ENCODE results near the gene CAPS. TPM values are rescaled to one million over a fixed set of nuclear protein-coding genes. Genes with fewer than 3 reads are reported as not detected.
"Not testable (repeated sequence)": the region's sequence is repeated elsewhere in the genome, so short reads cannot be mapped to it uniquely, and the experiment has no call there.

Gene CAPS
- total and polyA plus RNA-seq, 4 donors: 90.2 to 360 (median 223) TPM

DNA sequence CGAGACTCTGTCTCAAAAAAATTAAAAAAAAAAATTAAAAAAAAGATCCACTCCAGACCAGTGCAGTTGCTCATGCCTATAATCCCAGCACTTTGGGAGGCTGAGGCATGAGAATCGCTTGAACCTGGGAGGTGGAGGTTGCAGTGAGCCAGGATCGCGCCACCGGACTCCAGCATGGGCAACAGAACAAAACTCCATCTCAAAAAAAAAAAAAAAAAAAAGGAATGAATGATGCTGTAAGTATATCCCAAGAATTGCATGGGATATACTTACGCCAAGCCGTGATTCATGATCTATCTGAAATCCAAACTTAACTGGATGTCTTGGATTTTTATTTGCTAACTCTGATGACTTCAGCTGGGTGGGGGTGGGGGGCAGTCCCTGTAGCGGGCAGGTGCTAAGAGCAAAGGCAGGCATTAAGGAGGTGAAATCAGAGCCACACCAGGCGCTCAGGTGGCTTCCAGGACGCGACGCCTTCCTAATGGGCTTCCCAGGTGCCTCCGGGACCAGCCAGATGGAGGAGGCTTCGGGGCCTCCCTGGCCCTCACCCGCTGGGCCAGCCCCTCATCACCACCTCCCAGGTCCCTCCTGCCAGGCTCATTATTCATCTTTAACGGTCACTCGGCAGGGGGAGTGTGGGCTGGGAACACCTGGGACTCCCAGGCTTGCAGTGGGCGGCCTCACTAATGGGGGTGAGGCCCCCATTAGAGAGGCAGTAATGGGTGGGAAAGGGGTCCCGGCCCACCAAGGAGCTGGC is 32.3 kb upstream of the CAPS start:
- ATAC-seq (ENCODE audit: insufficient read depth, low FRiP score) (no peak), DNase-seq (no peak)
- Histone ChIP-seq H3K4me1 (ENCODE audit: control insufficient read depth in 5 of 5, insufficient read depth in 5 of 5, low read length in 5 of 5) (peaks cover 0 to 6% (median 3%) of the 10 kb centered on the region in 5 donors), H3K4me3 (no peak overlapping the region), H3K9ac (ENCODE audit: insufficient read depth in 1 of 2, low read length in 2 of 2) (no peak overlapping the region), H3K27me3 (ENCODE audit: control insufficient read depth in 3 of 3, insufficient read depth in 3 of 3, low read length in 2 of 3) (peaks cover 0 to 5% (median 0%) of the 10 kb centered on the region in 3 donors), H3K36me3 (ENCODE audit: control insufficient read depth in 4 of 4, insufficient read depth in 4 of 4, low read length in 4 of 4) (no peaks in the 10 kb centered on the region), H3K27ac (ENCODE audit: low read depth in 1 of 2, low read length in 1 of 2) (no peak overlapping the region), H3K9me3 (ENCODE audit: control insufficient read depth in 4 of 4, insufficient read depth in 3 of 4, low read length in 3 of 4) (peaks cover 0 to 4% (median 0%) of the 10 kb centered on the region in 4 donors)
- WGBS, 2 donors: 63 to 64% methylated on average over 19 of the region's 19 CpGs
- TF ChIP-seq, protein P1, sequence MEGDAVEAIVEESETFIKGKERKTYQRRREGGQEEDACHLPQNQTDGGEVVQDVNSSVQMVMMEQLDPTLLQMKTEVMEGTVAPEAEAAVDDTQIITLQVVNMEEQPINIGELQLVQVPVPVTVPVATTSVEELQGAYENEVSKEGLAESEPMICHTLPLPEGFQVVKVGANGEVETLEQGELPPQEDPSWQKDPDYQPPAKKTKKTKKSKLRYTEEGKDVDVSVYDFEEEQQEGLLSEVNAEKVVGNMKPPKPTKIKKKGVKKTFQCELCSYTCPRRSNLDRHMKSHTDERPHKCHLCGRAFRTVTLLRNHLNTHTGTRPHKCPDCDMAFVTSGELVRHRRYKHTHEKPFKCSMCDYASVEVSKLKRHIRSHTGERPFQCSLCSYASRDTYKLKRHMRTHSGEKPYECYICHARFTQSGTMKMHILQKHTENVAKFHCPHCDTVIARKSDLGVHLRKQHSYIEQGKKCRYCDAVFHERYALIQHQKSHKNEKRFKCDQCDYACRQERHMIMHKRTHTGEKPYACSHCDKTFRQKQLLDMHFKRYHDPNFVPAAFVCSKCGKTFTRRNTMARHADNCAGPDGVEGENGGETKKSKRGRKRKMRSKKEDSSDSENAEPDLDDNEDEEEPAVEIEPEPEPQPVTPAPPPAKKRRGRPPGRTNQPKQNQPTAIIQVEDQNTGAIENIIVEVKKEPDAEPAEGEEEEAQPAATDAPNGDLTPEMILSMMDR (IDR thresholded peaks at IDR 0.05; ENCODE audit: control extremely low read depth, extremely low read depth): no peak

DNA sequence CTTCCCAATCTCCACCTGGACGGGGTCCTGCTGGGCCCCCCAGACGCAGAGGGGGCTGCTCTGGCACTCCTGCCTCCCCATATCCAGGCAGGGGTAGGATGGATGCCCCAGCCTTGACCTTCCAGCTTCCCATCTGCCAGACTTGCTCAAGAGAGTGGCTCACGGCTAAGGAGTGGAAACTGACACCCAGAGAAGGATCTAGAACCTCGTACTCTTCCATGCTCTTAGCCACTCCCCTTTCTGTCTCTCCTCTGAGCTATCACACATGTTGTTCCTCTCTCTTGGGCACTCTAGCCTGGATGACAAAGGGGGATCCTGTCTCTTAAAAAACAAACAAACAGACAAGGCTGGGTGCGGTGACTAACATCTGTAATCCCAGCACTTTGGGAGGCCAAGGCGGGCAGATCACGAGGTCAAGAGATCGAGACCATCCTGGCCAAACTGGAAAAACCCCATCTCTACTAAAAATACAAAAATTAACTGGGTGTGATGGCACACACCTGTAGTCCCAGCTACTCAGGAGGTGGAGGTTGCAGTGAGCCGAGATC is 31.6 kb upstream of the CAPS start:
- 57 to 63% methylated on average over 9 of the region's 9 CpGs for WGBS, 2 donors
- ATAC-seq (ENCODE audit: insufficient read depth, low FRiP score): no peak
- Histone ChIP-seq H3K27me3 (ENCODE audit: control insufficient read depth in 3 of 3, insufficient read depth in 3 of 3, low read length in 2 of 3) (peaks cover 0 to 5% (median 0%) of the 10 kb centered on the region in 3 donors), H3K9me3 (ENCODE audit: control insufficient read depth in 4 of 4, insufficient read depth in 3 of 4, low read length in 3 of 4) (peaks cover 0 to 4% (median 0%) of the 10 kb centered on the region in 4 donors), H3K4me3 (no peak overlapping the region), H3K36me3 (ENCODE audit: control insufficient read depth in 4 of 4, insufficient read depth in 4 of 4, low read length in 4 of 4) (no peaks in the 10 kb centered on the region), H3K9ac (ENCODE audit: insufficient read depth in 1 of 2, low read length in 2 of 2) (no peak overlapping the region), H3K4me1 (ENCODE audit: control insufficient read depth in 5 of 5, insufficient read depth in 5 of 5, low read length in 5 of 5) (peaks cover 0 to 6% (median 3%) of the 10 kb centered on the region in 5 donors), H3K27ac (ENCODE audit: low read depth in 1 of 2, low read length in 1 of 2) (no peak overlapping the region)
- TF ChIP-seq, protein P1 (IDR thresholded peaks at IDR 0.05; ENCODE audit: control extremely low read depth, extremely low read depth): no peak
- no peak for DNase-seq

DNA sequence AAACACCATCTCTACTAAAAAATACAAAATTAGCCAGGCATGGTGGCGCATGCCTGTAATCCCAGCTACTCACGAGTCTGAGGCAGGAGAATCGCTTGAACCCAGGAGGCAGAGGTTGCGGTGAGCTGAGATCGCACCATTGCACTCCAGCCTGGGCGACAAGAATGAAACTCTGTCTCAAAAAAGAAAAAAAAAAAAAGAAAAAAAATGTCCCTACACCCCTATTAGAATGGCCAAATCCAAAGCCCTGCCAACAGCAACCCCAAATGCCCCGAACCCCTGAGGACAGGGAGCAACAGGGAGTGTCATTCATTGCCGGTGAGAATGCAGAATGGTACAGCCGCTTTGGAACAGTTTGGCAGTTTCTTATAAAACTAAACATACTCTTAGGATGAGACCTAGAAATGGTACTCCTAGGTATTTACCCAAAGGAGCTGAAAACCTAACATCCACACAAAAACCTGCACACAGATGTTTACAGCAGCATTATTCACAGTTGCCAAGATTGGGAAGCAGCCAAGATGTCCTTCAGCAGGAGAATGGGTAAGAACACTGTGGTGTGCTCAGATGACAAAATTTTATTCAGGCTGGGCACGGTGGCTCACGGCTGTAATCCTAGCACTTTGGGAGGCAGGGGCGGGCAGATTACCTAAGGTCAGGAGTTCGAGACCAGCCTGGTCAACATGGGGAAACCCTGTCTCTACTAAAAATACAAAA is 30.7 kb upstream of the CAPS start:
- H3K36me3 ChIP-seq (ENCODE audit: control insufficient read depth in 4 of 4, insufficient read depth in 4 of 4, low read length in 4 of 4); H3K9ac ChIP-seq (ENCODE audit: insufficient read depth in 1 of 2, low read length in 2 of 2); H3K27me3 ChIP-seq (ENCODE audit: control insufficient read depth in 3 of 3, insufficient read depth in 3 of 3, low read length in 2 of 3); H3K4me1 ChIP-seq (ENCODE audit: control insufficient read depth in 5 of 5, insufficient read depth in 5 of 5, low read length in 5 of 5); DNase-seq; ATAC-seq (ENCODE audit: insufficient read depth, low FRiP score); H3K4me3 ChIP-seq; H3K27ac ChIP-seq (ENCODE audit: low read depth in 1 of 2, low read length in 1 of 2); H3K9me3 ChIP-seq (ENCODE audit: control insufficient read depth in 4 of 4, insufficient read depth in 3 of 4, low read length in 3 of 4): not testable (repeated sequence)
- WGBS, 2 donors: 73 to 83% methylated on average over 13 of the region's 13 CpGs

DNA sequence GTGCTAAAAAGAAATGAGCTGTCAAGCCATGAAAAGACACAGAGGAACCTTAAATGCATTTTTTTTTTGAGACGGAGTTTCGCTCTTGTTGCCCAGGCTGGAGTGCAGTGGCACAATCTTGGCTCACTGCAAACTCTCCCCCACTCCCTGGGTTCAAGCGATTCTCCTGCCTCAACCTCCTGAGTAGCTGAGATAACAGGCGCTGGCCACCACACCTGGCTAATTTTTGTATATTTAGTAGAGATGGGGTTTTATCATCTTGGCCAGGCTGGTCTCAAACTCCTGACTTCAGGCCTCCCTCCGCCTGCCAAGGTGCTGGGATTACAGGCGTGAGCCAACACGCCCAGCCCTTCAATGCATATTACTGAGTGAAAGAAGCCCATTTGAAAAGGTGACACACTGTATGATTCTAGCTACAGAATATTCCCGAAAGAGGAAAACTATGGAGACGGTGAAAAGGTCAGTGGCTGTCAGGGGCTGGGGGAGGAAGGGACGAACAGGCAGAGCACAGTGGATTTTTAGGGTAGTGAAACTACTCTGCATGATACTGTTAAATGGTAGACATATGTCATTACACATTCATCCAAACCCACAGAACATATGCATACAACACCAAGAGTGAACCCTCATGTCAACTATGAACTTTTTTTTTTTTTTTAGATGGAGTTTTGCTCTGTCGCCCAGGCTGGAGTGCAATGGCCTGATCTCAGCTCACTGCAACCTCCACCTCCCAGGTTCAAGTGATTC is 29.8 kb upstream of the CAPS start:
- H3K4me3 ChIP-seq; H3K36me3 ChIP-seq (ENCODE audit: control insufficient read depth in 4 of 4, insufficient read depth in 4 of 4, low read length in 4 of 4); H3K9ac ChIP-seq (ENCODE audit: insufficient read depth in 1 of 2, low read length in 2 of 2); H3K27me3 ChIP-seq (ENCODE audit: control insufficient read depth in 3 of 3, insufficient read depth in 3 of 3, low read length in 2 of 3); ATAC-seq (ENCODE audit: insufficient read depth, low FRiP score); DNase-seq; H3K9me3 ChIP-seq (ENCODE audit: control insufficient read depth in 4 of 4, insufficient read depth in 3 of 4, low read length in 3 of 4); H3K27ac ChIP-seq (ENCODE audit: low read depth in 1 of 2, low read length in 1 of 2); H3K4me1 ChIP-seq (ENCODE audit: control insufficient read depth in 5 of 5, insufficient read depth in 5 of 5, low read length in 5 of 5): not testable (repeated sequence)
- 75 to 81% methylated on average over 11 of the region's 11 CpGs for WGBS, 2 donors
